Uterus (tissue), 4 donors: ENCODE data around the gene TLR10. TPM values are rescaled to one million over a fixed set of nuclear protein-coding genes. Genes with fewer than 3 reads are reported as not detected.

Source experiments
- DNase-seq, 2 donors: peaks; one replicate each; pipeline ENCODE4 v3.0.0-alpha.2; 2019 to 2020
- H3K27ac ChIP-seq, 2 donors: fragments of 200-600 bp; sonication (generic); 1 replicate in 1 of 2; 2 replicates in 1 of 2; pipeline ENCODE4 v1.5.1; 2016 to 2018
- H3K27me3 ChIP-seq, 2 donors: fragments of 200-600 bp; sonication (generic); one replicate each; pipeline ENCODE4 v1.5.1; 2018 to 2019; ENCODE audit warnings: control low read depth in 1 of 2
- H3K36me3 ChIP-seq, 2 donors: fragments of 200-600 bp; sonication (generic); one replicate each; pipeline ENCODE4 v1.5.1; 2019; ENCODE audit warnings: control low read depth in 1 of 2
- H3K4me1 ChIP-seq, 2 donors: fragments of 200-600 bp; sonication (generic); one replicate each; pipeline ENCODE4 v1.5.1; 2018 to 2019; ENCODE audit warnings: control low read depth in 1 of 2
- H3K4me3 ChIP-seq, 2 donors: fragments of 200-600 bp; sonication (generic); 1 replicate in 1 of 2; 2 replicates in 1 of 2; pipeline ENCODE4 v1.5.1; 2018 to 2019; ENCODE audit warnings: mild to moderate bottlenecking in 1 of 2
- H3K9me3 ChIP-seq, 2 donors: fragments of 200-600 bp; sonication (generic); one replicate each; pipeline ENCODE4 v1.5.1; 2019; ENCODE audit warnings: control low read depth in 1 of 2
- CTCF ChIP-seq, 4 experiments: fragments of 200-600 bp in 2 of 4; fragments of 450-650 bp in 2 of 4; sonication (generic) in 2 of 4; IDR thresholded peaks; one replicate each; pipeline ENCODE4 v1.5.1; 2016 to 2019; ENCODE audit warnings: antibody characterized with exemption in 4 of 4, mild to moderate bottlenecking in 2 of 4, moderate library complexity in 1 of 4
- POLR2A ChIP-seq, 2 donors: fragments of 450-650 bp; IDR thresholded peaks; one replicate each; pipeline ENCODE4 v1.6.1; 2016; ENCODE audit warnings: antibody characterized with exemption in 2 of 2, mild to moderate bottlenecking in 1 of 2, moderate library complexity in 1 of 2
- intact Hi-C: fragments of 100-400 bp; cut with DNase I; formaldehyde crosslinking; loops from one replicate; pipeline ENCODE4 v1.15.1; 2023; ENCODE audit warnings: low total_unique reads
- total RNA-seq, 4 donors: library from RNA; depleted of rRNA in 3 of 4; stranded (reverse); fragments of >200 nt in 3 of 4; gene quantifications; one replicate each; pipeline versions ENCODE4 v1.1.0 to v1.2.4, GENCODE V29; 2014 to 2023
- donor health status: DM: yes; HTN: yes; CAD: no.

Gene TLR10
- total RNA-seq, 4 donors from 2014 or later = 2.0 TPM; not detected in 3

DNA sequence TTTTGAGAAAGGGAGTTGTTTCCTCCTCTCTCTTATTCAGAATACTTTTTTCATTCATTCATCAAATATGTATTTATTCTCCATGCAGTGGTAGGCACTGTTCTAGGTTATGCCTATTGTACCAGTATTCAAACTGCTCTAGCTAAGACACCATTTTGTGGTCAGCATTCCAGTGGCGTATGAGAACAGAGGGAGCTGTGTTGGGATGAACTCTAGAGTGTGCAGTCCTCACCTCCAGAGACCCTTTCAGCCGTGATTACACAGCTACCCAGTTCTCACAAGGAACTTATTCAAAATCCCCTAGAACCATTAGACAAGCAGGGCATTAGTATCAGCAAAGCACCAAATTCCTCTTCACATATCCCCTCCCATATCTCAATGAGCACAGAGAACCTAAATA is 17.6 kb upstream of the TLR10 start:
- no peak for TF ChIP-seq CTCF (IDR thresholded peaks at IDR 0.05)
- no peak for TF ChIP-seq POLR2A (IDR thresholded peaks at IDR 0.05)
- H3K4me1 ChIP-seq = no peaks in the 10 kb centered on the region
- intact Hi-C loops = no loop called here
- H3K27ac ChIP-seq = no peak overlapping the region
- H3K4me3 ChIP-seq = no peak overlapping the region
- H3K27me3 ChIP-seq = no peaks in the 10 kb centered on the region
- no peaks in the 10 kb centered on the region for H3K36me3 ChIP-seq
- peaks cover 0 to 8% of the 10 kb centered on the region in 2 donors for H3K9me3 ChIP-seq
- DNase-seq = no peak

DNA sequence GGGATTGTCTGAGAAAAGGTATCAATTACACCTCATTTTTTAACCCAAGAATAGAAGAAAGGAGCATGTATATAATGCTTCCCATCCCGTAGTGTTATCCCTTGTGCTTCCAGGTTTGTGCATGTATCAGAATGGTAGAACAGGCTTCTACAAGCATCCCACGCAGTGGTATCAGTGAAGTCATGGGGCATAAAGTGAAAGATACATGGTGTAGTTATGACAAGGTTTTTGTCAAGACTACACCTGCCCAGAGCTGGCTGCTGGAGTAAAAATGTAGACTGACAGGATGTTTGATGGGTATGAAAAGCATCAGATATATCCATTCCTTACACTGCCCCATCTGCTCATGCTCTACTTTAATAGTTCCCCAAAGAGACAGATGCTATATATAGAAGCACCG is 12.3 kb upstream of the TLR10 start:
- Histone ChIP-seq H3K4me3 (no peak overlapping the region), H3K4me1 (no peaks in the 10 kb centered on the region), H3K9me3 (peaks cover 0 to 4% of the 10 kb centered on the region in 2 donors), H3K27ac (no peak overlapping the region), H3K36me3 (no peaks in the 10 kb centered on the region), H3K27me3 (no peaks in the 10 kb centered on the region)
- no peak for TF ChIP-seq POLR2A (IDR thresholded peaks at IDR 0.05)
- TF ChIP-seq CTCF (IDR thresholded peaks at IDR 0.05) = no peak
- no peak for DNase-seq
- intact Hi-C loops = no loop called here

GRCh38 chr4:38794051-38794450 is 11.3 kb upstream of the TLR10 start:
- no peaks in the 10 kb centered on the region for H3K27me3 ChIP-seq
- peaks cover 0 to 4% of the 10 kb centered on the region in 2 donors for H3K9me3 ChIP-seq
- intact Hi-C loops = no loop called here
- no peak for TF ChIP-seq POLR2A (IDR thresholded peaks at IDR 0.05)
- no peak for TF ChIP-seq CTCF (IDR thresholded peaks at IDR 0.05)
- no peaks in the 10 kb centered on the region for H3K4me1 ChIP-seq
- no peak overlapping the region for H3K4me3 ChIP-seq
- no peak for DNase-seq
- no peak overlapping the region for H3K27ac ChIP-seq
- no peaks in the 10 kb centered on the region for H3K36me3 ChIP-seq

DNA sequence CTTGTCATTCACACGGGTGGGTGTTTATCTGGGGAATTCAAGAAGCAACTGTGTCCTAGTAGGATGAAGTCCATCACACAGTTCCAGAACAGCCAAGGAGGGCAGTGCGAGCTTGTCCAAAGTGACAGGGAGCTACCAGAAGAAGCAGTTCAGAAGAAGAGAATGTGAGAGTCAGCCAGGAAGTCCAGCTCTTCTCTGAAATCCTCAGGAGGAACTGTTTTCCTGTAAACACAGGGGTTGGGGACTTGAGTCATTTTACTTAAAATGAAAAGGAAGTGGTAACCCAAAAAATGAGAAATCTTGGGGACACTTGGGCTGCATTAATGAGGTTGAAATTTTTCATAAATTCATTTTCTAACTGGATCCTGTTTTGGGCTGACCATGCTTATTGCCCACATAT is 8.2 kb upstream of the TLR10 start:
- H3K9me3 ChIP-seq = no peaks in the 10 kb centered on the region
- no peak for DNase-seq
- TF ChIP-seq POLR2A (IDR thresholded peaks at IDR 0.05) = no peak
- no peaks in the 10 kb centered on the region for H3K27me3 ChIP-seq
- intact Hi-C loops = no loop called here
- H3K4me1 ChIP-seq = no peaks in the 10 kb centered on the region
- H3K36me3 ChIP-seq = no peaks in the 10 kb centered on the region
- no peak overlapping the region for H3K27ac ChIP-seq
- H3K4me3 ChIP-seq = no peak overlapping the region

DNA sequence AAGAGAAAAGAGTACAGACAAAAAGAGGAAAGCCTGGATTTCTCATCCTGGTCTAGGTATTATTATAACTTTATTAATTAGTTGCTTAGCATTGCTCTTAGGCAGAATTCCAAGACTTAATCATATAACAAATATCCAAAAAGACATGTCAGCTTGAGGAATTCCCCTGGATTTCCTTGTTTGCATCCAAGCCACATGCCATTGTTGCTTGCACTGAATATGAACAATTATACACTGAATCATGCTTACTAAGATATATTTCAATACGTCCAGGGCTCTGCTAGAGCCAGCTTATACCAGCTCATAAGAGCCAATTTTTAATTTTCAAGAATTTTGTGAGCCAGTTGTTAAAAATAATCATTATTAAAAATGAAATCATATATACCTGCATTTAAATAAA is 5.5 kb upstream of the TLR10 start:
- Histone ChIP-seq H3K9me3 (no peaks in the 10 kb centered on the region), H3K4me3 (no peak overlapping the region), H3K27ac (no peak overlapping the region), H3K27me3 (no peaks in the 10 kb centered on the region), H3K36me3 (no peaks in the 10 kb centered on the region), H3K4me1 (no peaks in the 10 kb centered on the region)
- intact Hi-C loops = no loop called here
- DNase-seq = no peak
- TF ChIP-seq CTCF (IDR thresholded peaks at IDR 0.05) = no peak
- no peak for TF ChIP-seq POLR2A (IDR thresholded peaks at IDR 0.05)

DNA sequence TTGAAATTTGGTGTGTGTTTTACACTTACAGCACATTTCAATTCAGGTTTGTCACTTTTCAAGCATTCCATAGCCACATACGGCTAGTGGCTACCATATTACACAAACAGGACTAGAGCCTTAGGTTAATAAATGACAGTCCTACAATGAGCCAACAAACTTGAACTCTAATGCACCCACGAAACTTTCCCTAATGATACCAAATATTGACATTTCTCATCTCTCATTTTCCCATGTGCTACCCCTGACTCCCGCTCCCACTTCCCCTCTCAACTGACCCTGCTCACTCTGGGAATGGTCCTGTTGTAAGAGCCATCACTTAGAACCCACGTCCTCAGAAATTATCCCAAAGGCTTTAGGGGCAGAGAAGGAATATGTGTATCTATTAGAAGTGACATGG is 4.9 kb upstream of the TLR10 start:
- no peak for DNase-seq
- H3K9me3 ChIP-seq = no peaks in the 10 kb centered on the region
- intact Hi-C loops = no loop called here
- H3K27me3 ChIP-seq = no peaks in the 10 kb centered on the region
- H3K4me3 ChIP-seq = no peak overlapping the region
- TF ChIP-seq POLR2A (IDR thresholded peaks at IDR 0.05) = no peak
- no peak for TF ChIP-seq CTCF (IDR thresholded peaks at IDR 0.05)
- H3K36me3 ChIP-seq = no peaks in the 10 kb centered on the region
- H3K27ac ChIP-seq = no peak overlapping the region
- H3K4me1 ChIP-seq = no peaks in the 10 kb centered on the region
